C4-2B (cell line): ENCODE measurements around the gene DIS3L2.

ENCODE experiments used
- CTCF ChIP-seq: fragments of 450-650 bp; conservative IDR thresholded peaks from 2 replicates; pipeline ENCODE4 v1.5.1; 2017; ENCODE audit warnings: mild to moderate bottlenecking
- ZFX ChIP-seq: fragments of 450-650 bp; IDR thresholded peaks from 2 replicates; pipeline ENCODE4 v1.6.1; 2017

- TF ChIP-seq CTCF (no peak), ZFX (no peak)
Observed at GRCh38 chr2:232264081-232264480, 302.6 kb downstream of the DIS3L2 start.
